Stimulated activated CD8-positive, alpha-beta memory T cell treated with anti-CD3 and anti-CD28 coated beads, Interleukin-12 subunit alpha, Interleukin-12 subunit beta, amount 100 ng/mL, for 4 hours (primary cell): Measurements from ENCODE around the gene MVP.
"Not testable (repeated sequence)": the region's sequence is repeated elsewhere in the genome, so short reads cannot be mapped to it uniquely, and the experiment has no call there.

Source experiments
- DNase-seq: peaks from one replicate; pipeline ENCODE4 v3.0.0-alpha.2; 2020; ENCODE audit warnings: low read depth

Gene MVP

DNA sequence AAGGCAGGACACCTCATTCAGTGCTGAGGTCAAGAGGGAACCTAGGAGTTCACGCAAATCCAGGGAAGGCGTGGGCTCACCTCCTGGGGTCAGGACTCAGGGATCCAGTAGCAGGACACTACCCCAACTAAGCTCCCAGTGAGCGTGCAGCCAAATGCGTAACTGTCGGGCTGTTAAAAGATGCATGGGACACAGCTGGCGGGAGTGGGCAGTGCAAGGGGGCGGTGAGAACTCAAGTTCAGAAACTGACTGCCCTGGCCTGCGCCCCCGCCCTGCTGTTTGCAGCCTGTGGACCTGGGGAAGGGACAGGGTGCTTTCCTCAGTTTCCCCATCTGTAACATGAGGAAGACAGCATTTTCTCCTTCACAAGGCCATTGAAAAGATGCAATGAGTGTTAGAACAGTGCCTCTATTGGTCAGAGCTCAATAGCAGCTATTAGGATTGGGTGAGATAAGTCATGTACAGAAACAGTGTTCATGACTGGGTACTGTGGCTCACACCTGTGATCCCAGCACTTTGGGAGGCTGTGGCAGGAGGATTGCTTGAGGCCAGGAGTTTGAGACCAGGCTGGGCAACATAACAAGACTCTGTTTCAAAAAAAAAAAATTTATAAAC is 22.6 kb downstream of the MVP start:
- no peak for DNase-seq

DNA sequence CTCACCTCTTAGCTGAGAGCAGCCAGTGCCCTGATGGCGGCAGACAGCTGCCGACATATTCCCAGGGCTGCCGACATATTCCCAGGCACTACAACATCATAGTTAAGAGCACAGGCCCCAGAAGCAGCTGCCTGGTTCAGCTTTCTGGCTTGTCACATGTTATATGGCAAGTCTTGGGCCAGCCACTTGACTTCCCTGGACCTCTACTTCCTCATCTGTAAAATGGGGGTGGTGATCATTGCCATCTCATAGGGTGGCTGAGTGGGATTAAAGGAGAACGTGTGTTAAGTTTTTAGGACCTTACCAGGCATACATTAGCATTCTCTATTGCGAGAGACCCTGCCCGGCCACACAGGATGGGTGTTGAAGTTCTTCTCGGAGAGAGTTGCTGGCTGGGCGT is 23.7 kb downstream of the MVP start:
- no peak for DNase-seq

DNA sequence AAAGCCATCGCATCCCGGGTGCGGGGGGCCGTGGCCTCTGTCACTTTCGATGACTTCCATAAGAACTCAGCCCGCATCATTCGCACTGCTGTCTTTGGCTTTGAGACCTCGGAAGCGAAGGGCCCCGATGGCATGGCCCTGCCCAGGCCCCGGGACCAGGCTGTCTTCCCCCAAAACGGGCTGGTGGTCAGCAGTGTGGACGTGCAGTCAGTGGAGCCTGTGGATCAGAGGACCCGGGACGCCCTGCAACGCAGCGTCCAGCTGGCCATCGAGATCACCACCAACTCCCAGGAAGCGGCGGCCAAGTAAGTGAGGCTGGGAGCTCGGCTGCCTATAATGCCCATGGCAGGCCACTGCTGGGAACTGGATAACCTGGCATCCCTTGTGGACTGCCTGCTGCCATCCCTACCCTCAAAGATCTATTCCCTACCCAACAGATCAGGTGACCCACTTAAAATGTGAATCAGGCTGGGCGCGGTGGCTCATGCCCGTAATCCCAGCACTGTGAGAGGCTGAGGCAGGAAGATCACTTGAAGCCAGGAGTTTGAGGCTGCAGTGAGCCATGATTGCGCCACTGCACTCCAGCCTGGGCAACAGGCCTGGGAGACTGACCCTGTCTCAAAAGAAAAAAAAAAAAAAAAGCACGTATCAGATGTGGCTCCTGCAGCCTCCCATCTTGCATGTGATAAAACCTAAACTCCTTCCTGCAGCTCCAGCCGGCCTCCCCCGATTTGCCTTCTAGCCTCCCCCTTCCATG is 24.5 kb downstream of the MVP start:
- DNase-seq, result no peak

DNA sequence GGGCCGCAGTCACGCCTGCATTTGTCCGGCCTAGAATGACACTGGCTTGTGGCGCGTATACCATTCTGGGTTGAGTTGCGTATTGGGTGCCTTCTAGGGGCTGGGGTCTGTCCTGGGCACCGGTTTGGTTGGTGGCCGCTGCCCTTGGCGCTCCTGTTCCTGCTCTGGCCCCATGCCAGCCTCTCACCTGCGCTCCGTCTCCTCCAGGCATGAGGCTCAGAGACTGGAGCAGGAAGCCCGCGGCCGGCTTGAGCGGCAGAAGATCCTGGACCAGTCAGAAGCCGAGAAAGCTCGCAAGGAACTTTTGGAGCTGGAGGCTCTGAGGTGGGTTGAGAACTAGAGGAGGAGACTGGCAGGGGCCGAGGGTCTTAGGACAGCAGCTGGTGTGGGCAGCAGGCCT is 25.4 kb downstream of the MVP start:
- no peak for DNase-seq

DNA sequence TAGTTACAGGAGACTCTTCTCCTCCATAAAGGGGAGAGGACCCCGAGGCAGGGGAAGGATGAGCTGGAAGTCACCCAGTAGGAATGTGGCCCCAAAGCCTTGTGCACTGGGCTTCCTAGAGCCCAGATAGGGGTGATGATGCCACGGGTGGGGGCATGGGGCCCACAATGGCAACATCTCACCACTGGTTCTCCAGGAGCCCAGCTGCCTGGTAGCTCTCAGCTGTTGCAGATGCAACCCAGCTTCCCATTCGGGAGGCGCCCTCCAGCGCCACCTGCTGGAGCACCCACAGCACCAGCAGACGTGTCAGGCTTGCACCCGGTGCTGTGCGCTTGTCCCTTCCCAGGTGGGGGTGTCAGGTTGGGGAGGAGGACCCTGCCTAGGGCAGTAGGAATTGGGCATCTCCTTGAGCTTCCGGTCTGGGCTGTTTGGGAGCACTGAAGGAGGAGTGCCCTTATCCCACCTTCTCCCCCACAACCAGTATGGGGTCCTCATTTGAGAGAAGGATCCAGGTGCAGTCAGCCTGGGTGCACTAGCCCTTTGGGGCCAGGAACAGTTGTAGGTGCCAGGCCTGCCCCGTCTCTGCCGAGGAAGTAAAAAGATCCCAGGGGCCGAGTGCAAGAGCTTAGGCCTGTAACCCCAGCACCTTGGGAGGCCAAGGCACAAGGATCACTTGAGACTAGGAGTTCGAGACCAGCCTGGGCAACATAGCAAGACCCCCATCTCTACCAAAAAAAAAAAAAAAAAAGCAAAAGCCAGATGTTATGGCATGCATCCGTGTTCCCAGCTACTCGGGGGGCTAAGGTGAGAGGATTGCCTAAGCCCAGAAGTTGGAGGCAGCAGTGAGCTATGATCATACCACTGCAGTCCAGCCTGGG is 28.4 kb downstream of the MVP start:
- peak; percentile 60 for DNase-seq

DNA sequence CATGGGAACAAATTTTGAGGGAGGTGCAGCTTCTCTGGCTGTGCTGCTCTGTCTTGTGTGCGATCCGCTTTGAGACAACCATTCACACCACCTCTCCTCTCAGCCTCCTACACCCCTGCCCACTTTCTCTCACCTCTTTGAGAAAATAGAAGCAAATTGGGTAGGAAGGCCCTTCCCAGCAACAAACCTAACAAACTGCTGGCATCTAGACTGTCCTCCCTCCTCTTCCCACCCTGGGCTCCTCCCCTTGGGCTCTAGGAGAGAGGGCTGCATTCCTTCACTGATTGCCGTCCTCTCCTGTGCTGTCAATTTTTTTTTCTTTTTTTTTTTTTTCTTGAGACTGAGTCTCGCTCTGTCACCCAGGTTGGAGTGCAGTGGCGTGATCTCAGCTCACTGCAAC is 29.2 kb downstream of the MVP start:
- DNase-seq, result no peak

DNA sequence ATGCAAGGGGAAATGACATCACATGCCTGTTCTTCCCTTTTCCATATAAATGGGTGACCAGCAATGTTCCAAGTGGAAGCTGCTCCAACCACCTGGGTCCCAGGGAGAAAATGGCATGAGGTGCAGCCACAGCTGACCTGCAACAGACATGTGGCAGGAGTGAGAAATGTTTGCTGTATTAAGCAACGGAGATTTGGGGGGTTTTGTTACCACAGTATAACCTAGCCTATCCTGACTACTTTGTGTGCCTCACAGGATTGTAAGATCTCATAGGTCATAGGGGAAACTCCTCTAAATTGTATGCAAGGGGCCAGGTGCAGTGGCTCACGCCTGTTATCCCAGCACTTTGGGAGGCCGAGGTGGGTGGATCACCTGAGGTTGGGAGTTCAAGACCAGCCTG is 30.7 kb downstream of the MVP start:
- DNase-seq, result no peak

DNA sequence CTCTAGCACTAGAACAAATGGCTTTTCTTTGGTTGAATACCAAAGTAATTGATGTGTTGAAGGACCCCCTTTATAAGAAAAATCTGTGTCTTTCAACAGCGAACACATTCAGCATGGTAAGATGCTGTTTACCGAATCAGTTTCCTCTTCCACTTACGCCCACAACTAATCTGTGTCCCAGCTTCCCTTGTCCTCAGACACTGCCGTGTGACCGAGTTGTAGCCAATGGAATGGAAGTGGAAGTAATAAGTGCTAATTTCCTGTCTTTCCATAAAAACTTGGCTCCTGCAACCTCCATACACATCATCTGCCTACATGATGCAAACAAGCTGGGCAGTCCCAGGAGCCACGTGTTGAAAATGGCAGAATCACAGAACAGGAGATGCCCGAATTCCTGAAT is 32.4 kb downstream of the MVP start:
- no peak for DNase-seq

DNA sequence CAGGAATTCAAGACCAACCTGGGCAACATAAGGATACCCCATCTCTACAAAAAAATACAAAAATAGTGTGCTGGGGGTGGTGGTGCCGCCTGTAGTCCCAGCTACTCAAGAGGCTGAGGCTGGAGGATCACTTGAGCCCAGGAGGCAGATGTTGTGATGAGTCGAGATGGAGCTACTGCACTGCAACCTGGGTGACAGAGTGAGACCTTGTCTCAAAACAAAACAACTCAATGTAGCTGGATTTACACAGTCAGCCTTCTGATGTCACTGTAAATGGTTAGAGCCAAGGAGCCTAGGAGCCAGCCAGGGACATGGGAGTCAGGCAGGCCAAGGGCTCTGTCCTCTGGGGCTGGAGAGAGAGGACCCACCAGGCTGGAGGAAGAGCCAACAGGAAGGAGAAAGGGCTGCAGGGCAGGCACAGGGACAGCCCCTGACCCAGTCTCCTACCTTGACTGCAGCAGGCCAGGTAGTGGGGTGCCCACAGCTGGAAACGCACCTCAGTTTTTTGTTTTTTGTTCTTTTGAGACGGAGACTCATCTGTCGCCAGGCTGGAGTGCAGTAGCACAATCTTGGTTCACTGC is 34.3 kb downstream of the MVP start:
- no peak for DNase-seq

DNA sequence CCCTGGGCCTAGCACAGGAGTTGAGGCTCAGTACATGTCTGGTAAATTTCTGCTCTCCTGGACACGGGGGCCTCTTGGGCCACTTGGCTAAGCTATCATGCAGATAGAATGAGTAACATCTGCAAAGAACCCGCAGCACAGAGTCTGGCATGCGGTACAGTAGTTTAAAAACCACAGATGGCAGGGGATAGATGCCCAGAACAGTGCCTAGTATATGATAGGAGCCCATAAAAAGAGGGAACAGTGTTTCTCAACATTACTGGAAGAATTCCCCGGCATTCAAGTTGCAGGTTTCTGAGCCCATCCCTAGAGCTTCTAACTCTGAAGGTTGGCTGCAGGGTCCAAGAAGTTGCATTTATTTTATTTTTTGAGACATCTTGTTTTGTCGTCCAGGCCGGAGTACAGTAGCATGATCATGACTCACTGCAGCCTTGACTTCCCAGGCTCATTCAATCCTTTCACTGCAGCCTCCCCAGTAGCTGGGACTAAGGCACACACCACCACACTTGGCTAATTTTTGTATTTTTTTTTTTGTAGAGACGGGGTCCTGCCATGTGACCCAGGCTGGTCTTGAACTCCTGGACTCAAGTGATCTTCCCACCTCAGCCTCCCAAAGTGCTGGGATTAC is 37.0 kb downstream of the MVP start:
- DNase-seq, result no peak

DNA sequence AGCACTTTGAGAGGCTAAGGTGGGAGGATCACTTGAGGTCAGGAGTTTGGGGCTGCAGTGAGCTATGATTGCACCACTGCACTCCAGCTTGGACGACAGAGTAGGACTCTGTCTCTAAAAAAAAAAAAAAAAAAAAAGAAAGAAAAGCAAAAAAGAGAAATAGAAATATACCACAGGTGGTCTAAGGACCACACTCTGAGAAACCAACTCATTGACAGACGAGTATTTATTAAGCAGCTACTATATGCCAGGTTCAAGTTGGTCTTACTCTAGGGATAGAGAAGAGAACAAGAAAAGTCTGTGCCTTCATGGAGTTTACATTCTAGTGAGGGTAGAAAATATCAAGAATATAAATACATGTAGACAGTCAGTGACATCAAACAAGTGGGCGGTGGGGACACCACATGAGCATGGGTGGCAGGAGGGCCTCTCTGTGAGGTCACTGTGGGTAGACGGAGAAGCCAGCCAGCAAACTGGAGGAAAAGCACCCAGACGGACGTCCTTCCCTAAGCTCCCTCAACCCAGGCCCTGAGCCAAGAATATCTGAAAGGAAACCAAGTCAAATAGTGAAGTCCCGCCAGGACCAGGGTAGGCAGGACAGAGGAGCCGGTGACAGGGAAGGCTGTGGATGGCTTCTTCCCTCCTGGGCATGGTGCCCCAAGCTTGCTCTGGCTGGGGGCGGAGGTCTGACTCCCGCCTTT is 38.0 kb downstream of the MVP start:
- DNase-seq, result no peak

DNA sequence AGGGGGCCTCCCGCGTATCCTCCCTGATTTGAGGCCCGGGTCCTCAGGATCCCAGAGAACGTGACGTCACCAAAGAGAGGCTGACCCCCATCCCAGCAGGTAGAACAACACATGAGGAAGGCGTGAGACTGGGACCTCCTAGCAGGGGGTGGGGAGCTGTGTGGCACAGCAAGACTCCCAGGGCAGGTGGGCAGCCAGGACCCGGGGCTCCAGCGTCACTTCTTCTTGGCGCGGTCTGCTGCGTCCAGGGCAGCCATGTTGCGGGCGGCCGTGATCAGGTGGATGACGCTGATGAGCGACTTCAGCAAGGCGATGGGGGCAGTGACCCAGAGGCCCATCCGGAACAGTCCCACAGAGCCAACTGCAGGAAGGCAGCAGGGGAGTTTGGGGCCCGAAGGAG is 38.7 kb downstream of the MVP start:
- DNase-seq, result no peak

DNA sequence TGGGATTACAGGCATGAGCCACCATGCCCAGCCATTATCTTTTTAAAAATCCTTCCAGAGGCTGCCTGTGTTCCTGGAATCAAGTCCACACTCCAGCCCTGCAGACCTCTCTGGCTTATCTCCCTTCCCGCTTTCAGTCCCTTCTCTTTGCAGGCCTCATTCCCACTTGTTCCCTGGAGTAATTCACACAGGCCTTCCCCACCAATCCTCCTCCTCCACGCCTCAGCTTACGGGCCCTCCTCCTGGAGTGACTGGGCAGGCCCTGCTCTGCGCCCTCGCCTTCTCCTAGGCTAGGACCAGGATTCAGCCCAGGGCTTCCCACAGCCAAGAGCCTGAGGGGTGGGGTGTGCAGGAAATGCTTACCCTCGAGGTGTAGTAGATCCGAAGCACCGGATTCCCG is 40.0 kb downstream of the MVP start:
- DNase-seq, result no peak

DNA sequence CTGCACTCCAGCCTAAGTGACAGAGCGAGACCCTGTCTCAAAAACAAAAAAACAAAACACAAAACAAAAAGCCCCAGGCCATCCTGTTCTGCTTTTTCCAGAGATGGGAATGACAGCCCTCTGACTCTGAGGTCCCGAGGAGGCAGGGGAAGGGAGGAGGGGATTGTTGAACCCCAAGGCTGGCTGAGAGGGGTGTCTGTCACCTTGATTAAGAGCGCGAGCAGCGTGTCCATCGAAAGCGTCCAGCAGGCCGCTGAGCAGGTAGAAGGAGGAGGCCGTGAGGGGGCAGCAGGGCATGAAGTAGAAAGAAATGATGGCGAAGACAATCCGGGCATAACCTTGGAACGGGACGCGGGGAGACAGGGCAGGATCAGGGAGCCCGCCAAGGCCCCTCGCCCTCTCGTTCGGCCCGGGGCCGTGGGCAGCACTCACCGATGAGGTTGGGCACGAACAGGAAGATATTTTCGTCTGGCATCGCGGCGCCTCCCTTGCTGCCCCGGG is 42.2 kb downstream of the MVP start:
- DNase-seq, result no peak

DNA sequence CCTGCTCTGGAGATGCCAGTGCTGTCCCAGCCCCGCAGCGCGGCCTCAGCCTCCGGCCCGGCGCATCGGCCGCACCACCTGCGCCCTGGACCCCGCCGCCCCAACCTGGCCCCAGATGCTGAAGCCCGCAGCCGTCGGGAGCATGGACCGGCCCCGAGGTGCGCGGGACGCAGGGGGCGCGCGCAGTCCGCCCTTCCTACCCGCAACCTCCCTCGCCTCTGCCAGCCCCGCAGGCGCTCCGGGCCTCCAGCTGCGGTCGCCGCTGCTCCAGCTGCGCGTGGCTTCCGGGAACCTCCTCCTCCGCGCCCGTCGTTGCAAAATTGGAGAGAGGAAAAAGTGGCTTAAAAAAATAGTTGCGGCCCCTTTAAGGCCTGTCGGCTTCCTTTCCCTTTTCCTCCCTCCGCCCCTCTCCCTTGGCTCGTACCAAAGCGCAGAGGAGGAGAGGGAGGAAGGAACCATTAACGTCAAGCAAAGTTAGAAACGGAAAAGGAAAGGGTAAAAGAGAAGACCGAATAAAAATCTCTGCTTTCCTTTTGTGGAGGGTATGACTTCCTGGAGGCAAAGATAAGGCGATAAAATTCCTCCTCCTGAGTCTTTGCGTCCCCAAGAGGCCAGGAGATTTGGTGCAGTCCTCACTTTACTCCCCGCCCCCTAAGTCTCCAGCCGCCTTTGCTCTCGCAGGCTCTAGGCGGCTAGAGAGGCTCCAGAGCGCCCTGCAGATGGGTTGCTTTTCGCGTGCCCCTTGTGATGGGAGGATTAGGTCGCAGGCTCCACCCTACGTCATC is 42.8 kb downstream of the MVP start, which contains the start of gene CDIPT:
CDIPT (minus strand) TSS at position 343 of the 785 bp plus-strand sequence. CDS start 369 bp downstream, outside the sequence.
- DNase-seq, result peak; percentile 84

DNA sequence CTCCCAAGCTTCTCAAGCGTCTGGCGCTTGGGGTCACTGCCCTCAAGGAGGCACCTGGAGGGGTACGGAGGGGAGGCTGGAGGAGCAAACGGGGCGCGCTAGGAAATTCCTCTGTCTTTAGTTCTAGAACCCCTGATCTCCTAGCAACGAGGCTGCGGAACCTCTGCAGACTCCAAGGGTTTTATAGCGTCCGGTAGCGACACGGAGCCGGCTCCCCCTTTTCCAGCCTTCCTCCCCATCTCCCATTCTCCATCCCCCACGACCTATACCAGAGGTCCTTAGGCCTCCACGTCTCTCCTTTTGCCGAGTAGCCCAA is 43.4 kb downstream of the MVP start:
- no peak for DNase-seq

DNA sequence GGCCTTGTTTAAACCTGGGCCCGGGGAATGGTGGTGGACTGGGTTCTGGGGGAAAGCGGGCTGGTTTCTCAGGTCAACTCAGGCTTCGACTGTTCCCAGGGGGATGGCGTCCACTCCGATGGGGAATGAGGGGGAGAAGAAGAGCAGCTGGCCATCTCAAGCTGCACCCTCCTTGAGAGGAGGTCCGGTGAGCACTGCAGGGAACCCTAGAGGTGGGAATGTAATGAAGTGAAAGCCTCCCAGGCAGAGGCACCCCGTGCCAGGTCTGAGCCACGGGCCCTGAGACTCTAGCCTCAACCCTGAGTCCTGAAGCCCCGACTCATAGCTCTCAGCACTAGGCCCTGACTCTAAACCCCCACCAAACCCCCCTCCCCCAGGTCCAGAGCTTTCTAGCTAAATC is 43.9 kb downstream of the MVP start:
- no peak for DNase-seq

DNA sequence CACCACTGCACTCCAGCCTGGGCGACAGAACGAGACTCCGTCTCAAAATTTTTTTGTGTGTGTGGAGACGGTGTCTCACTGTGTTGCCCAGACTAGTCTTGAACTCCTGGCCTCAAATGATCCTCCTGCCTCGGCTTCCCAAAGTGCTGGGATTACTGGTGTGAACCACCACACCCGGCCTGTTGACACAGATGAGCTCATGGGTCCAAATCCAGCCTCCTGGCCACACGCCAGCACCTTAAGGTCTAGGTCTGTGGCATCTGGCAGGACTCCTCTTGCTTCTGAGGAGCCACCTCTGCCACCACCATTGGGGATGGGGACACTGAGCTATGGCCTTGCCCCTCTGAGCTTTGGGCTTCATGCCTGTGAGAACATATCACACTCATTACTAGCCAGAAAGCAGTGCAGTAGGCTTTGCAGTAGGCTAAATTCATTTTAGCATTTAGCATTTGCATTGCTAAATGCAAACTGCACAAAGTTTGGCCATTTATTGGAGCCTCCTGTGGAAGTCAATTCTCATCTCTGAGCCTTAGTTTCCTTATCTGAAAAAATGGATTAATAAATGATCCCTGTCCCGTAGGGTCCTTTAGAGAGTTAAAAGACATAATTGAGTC is 48.2 kb downstream of the MVP start:
- DNase-seq, result no peak

DNA sequence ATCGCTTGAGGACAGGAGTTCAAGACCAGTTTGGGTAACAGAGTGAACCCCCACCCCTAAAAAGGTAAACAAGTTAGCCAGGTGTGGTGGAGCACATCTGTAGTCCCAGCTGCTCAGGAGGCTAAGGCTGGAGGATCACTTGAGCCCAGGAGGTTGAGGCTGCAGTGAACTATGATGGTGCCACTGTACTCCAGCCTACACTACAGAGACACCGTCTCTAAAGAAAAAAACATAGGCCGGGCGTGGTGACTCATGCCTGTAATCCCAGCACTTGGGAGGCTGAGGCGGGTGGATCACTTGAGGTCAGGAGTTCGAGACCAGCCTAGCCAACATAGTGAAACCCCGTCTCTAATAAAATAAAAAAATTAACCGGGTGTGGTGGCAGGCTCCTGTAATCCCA is 48.8 kb downstream of the MVP start:
- DNase-seq, result not testable (repeated sequence)
